ENCODE results near the gene LRCOL1.

LRCOL1 gene

GRCh38 chr12:132635076-132635955 lies 24.9 kb upstream of the LRCOL1 start:
- TF ChIP-seq CTCF (IDR thresholded peaks at IDR 0.05; ENCODE audit: low read depth, low read length, missing control alignments) = no peak
- no peak overlapping the region for H3K4me3 ChIP-seq (ENCODE audit: low read depth, low read length)
- DNase-seq (ENCODE audit: low read depth) = no peak
- in situ Hi-C loops (cut with HindIII; ENCODE audit: low sequenced_read_pairs) = no loop called here

- in situ Hi-C loops (cut with HindIII; ENCODE audit: low sequenced_read_pairs) = no loop called here
Measured at GRCh38 chr12:132634411-132634990, 24.1 kb upstream of the LRCOL1 start.

GRCh38 chr12:132633901-132634300 lies 23.5 kb upstream of the LRCOL1 start:
- TF ChIP-seq CTCF (IDR thresholded peaks at IDR 0.05; ENCODE audit: low read depth, low read length, missing control alignments) = no peak
- in situ Hi-C loops (cut with HindIII; ENCODE audit: low sequenced_read_pairs) = no loop called here
- H3K4me3 ChIP-seq (ENCODE audit: low read depth, low read length) = no peak overlapping the region
- no peak for DNase-seq (ENCODE audit: low read depth)

More at GRCh38 chr12:132634411-132634990, 24.1 kb upstream of the LRCOL1 start:
- H3K4me3 ChIP-seq (ENCODE audit: low read depth, low read length) = no peak overlapping the region
- no peak for DNase-seq (ENCODE audit: low read depth)
- no peak for TF ChIP-seq CTCF (IDR thresholded peaks at IDR 0.05; ENCODE audit: low read depth, low read length, missing control alignments)

- no peak for TF ChIP-seq CTCF (IDR thresholded peaks at IDR 0.05; ENCODE audit: low read depth, low read length, missing control alignments)
- in situ Hi-C loops (cut with HindIII; ENCODE audit: low sequenced_read_pairs) = no loop called here
- H3K4me3 ChIP-seq (ENCODE audit: low read depth, low read length) = no peak overlapping the region
- no peak for DNase-seq (ENCODE audit: low read depth)
Measured at GRCh38 chr12:132633398-132633797, 23.0 kb upstream of the LRCOL1 start.

- no peak overlapping the region for H3K4me3 ChIP-seq (ENCODE audit: low read depth, low read length)
- TF ChIP-seq CTCF (IDR thresholded peaks at IDR 0.05; ENCODE audit: low read depth, low read length, missing control alignments) = no peak
- DNase-seq (ENCODE audit: low read depth) = no peak
- in situ Hi-C loops (cut with HindIII; ENCODE audit: low sequenced_read_pairs) = no loop called here
Measured at GRCh38 chr12:132632521-132633228, 22.3 kb upstream of the LRCOL1 start.

GRCh38 chr12:132631666-132632065 lies 21.3 kb upstream of the LRCOL1 start:
- TF ChIP-seq CTCF (IDR thresholded peaks at IDR 0.05; ENCODE audit: low read depth, low read length, missing control alignments) = no peak
- H3K4me3 ChIP-seq (ENCODE audit: low read depth, low read length) = no peak overlapping the region
- in situ Hi-C loops (cut with HindIII; ENCODE audit: low sequenced_read_pairs) = no loop called here

More at GRCh38 chr12:132631666-132632065, 21.3 kb upstream of the LRCOL1 start:
- no peak for DNase-seq (ENCODE audit: low read depth)
